ENCODE data around the gene PCED1B. TPM values are rescaled to one million over a fixed set of nuclear protein-coding genes. Genes with fewer than 3 reads are reported as not detected.
"Not testable (repeated sequence)": the region's sequence is repeated elsewhere in the genome, so short reads cannot be mapped to it uniquely, and the experiment has no call there.

The PCED1B gene
- total and polyA plus RNA-seq, 2 donors (not counting 1 experiment from before 2014, with no cell fraction given) = 26.2 to 45.8 TPM

GRCh38 chr12:47114481-47114892 is 35.1 kb downstream of the PCED1B start:
- Histone ChIP-seq H4K20me1 (ENCODE audit: control insufficient read depth, insufficient read depth, low read length, poor library complexity, severe bottlenecking) (no peaks in the 10 kb centered on the region), H3K36me3 (replicated peaks in 1 of 2; ENCODE audit: control extremely low read depth in 1 of 2, control insufficient read depth in 1 of 2, extremely low read depth in 1 of 2, insufficient read depth in 2 of 2, low read length in 1 of 2) (peaks cover 0 to 4% of the 10 kb centered on the region in 2 experiments), H3K27ac (ENCODE audit: low read length in 2 of 2) (no peak overlapping the region), H3K79me2 (ENCODE audit: control insufficient read depth, insufficient read depth, low read length) (no peaks in the 10 kb centered on the region), H3K4me3 (ENCODE audit: control extremely low read depth in 1 of 5, extremely low read depth in 1 of 5, insufficient read depth in 1 of 5, low read depth in 2 of 5, low read length in 4 of 5) (no peak overlapping the region), H3K9ac (ENCODE audit: low read length) (no peak overlapping the region), H3K9me3 (ENCODE audit: control extremely low read depth in 1 of 3, control insufficient read depth in 2 of 3, insufficient read depth in 1 of 3, low read length in 2 of 3) (no peaks in the 10 kb centered on the region), H3K4me2 (replicated peaks; ENCODE audit: low read depth, low read length, poor library complexity, severe bottlenecking) (no peak overlapping the region), H2AFZ (ENCODE audit: insufficient read depth, low read depth, low read length, poor library complexity, severe bottlenecking) (no peak overlapping the region), H3K4me1 (ENCODE audit: control insufficient read depth in 2 of 2, insufficient read depth in 2 of 2, low read length in 2 of 2) (peaks cover 0 to 2% of the 10 kb centered on the region in 2 donors), H3K27me3 (replicated peaks in 1 of 4; ENCODE audit: control extremely low read depth in 1 of 4, control insufficient read depth in 3 of 4, insufficient read depth in 4 of 4, low read length in 3 of 4) (no peaks in the 10 kb centered on the region)
- Mint-ChIP-seq H3K27me3 (no peaks in the 10 kb centered on the region), H3K27ac (no peak overlapping the region), H3K4me3 (no peak overlapping the region), H3K9me3 (ENCODE audit: insufficient read depth) (no peaks in the 10 kb centered on the region), H3K4me1 (no peaks in the 10 kb centered on the region)
- ATAC-seq (ENCODE audit: low read depth) = no peak
- CTCF ChIA-PET = no interaction called here
- TF ChIP-seq EZH2 (IDR thresholded peaks at IDR 0.05; ENCODE audit: borderline replicate concordance, insufficient read depth, low read depth, low read length, poor library complexity, severe bottlenecking) (no peak), CTCF (IDR thresholded peaks at IDR 0.05) (no peak)
- 100% methylated on average over 2 of the region's 5 CpGs for WGBS (ENCODE audit: insufficient coverage)
- no peak for DNase-seq
- POLR2A ChIA-PET = interaction anchor here (0.7 kb wide), 1 partner anchor 698 kb away, joined by 3 read pairs; no protein-coding TSS in a partner anchor
- intact Hi-C loops (cut with micrococcal nuclease) = no loop called here

- H3K4me2 ChIP-seq (replicated peaks; ENCODE audit: low read depth, low read length, poor library complexity, severe bottlenecking); H3K27ac Mint-ChIP-seq; DNase-seq; H3K79me2 ChIP-seq (ENCODE audit: control insufficient read depth, insufficient read depth, low read length); H3K9me3 ChIP-seq (ENCODE audit: control extremely low read depth in 1 of 3, control insufficient read depth in 2 of 3, insufficient read depth in 1 of 3, low read length in 2 of 3); H3K36me3 ChIP-seq (replicated peaks in 1 of 2; ENCODE audit: control extremely low read depth in 1 of 2, control insufficient read depth in 1 of 2, extremely low read depth in 1 of 2, insufficient read depth in 2 of 2, low read length in 1 of 2); CTCF ChIA-PET; intact Hi-C loops (cut with micrococcal nuclease); H2AFZ ChIP-seq (ENCODE audit: insufficient read depth, low read depth, low read length, poor library complexity, severe bottlenecking); H4K20me1 ChIP-seq (ENCODE audit: control insufficient read depth, insufficient read depth, low read length, poor library complexity, severe bottlenecking); POLR2A ChIA-PET; ATAC-seq (ENCODE audit: low read depth); H3K4me3 ChIP-seq (ENCODE audit: control extremely low read depth in 1 of 5, extremely low read depth in 1 of 5, insufficient read depth in 1 of 5, low read depth in 2 of 5, low read length in 4 of 5); H3K4me1 Mint-ChIP-seq; H3K27me3 Mint-ChIP-seq; H3K27ac ChIP-seq (ENCODE audit: low read length in 2 of 2); H3K9me3 Mint-ChIP-seq (ENCODE audit: insufficient read depth); H3K27me3 ChIP-seq (replicated peaks in 1 of 4; ENCODE audit: control extremely low read depth in 1 of 4, control insufficient read depth in 3 of 4, insufficient read depth in 4 of 4, low read length in 3 of 4); H3K9ac ChIP-seq (ENCODE audit: low read length); H3K4me1 ChIP-seq (ENCODE audit: control insufficient read depth in 2 of 2, insufficient read depth in 2 of 2, low read length in 2 of 2); H3K4me3 Mint-ChIP-seq: not testable (repeated sequence)
- no CpG with 5 or more reads among the region's 3 CpGs for WGBS (ENCODE audit: insufficient coverage)
Observed at GRCh38 chr12:47117305-47117704, 37.9 kb downstream of the PCED1B start.
